HG03103 (cell line): ENCODE measurements around the gene COPRS.
"Not testable (repeated sequence)": the region's sequence is repeated elsewhere in the genome, so short reads cannot be mapped to it uniquely, and the experiment has no call there.

Experiments used
- ATAC-seq: cut with Tn5 transposase; IDR thresholded peaks from one replicate; pipeline ENCODE4 v1.9.1; 2021; ENCODE audit warnings: low read depth; ENCODE audit not compliant: unreplicated experiment

COPRS gene

DNA sequence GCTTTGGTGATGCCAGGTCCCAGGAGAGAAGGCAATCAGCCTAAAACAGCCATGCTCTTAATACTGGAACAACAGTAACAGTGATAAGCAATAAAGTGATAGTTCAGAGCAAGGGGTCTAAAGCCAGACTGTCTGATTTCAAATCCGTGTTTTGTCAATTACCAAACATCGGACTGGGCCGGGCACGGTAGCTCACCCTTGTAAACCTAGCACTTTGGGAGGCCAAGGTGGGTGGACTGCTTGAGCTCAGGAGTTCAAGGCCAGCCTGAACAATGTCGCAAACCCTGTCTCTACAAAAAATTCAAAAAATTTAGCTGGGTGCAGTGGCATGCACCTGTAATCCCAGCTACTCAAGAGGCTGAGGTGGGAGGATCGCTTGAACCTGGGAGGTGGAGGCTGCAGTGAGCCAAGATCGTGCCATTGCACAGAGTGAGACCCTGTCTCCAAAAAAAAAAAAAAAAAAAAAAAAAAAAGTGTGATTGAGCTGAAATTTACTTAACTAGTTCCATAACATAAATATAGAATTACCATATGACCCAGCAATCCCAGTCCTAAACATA is 5.1 kb downstream of the COPRS start:
- ATAC-seq = no peak

DNA sequence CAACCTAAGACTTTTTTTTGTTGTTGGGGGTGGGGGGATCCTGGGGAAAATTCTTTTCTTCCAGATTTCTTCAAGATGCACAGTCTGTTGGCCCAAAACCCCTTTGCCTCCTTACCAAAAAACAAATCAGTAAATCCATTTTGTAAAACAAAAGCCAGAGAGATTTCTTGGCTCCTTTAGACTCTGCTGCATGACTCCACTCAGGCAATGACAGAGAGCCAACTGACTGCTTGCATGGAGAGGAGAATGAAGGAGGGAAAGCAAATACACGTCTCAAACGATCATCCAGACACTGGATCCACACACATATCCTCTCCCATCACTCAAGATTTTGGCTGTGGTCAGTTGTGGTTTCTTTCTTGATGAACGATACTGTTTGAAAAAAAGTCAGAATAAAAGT is 13.8 kb downstream of the COPRS start:
- ATAC-seq = no peak

DNA sequence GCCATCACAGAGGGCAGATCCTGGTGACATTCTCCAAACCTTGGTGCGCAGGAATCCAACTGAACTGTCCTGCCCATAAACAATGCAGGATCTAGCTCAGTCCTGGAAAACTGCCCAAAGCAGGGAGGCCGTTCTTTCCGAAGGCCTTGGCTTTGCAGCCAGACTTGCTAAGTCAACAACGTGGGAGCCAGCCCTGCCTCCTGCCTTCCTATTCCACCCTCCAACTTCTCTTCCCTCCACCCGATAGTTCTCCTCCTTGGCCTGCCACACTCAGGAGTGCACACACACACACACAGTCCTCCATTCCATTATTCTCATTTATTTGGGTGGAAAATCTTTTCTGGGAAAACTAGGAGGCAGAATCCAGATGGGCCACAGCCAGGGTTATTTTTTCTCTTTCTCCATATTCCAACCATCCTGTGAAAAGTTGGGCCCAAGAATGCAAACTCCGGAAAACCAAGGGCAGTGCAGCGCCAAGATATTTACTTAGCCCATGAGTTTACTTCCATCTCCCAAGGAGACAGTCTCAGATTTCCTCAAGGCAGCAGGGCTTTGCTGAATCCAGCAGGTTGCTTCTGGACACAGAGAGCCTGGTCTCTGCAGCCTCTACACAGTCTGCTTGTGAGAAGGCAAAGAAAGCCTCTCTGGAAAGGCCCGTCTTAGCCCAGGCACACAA is 15.8 kb downstream of the COPRS start:
- no peak for ATAC-seq

DNA sequence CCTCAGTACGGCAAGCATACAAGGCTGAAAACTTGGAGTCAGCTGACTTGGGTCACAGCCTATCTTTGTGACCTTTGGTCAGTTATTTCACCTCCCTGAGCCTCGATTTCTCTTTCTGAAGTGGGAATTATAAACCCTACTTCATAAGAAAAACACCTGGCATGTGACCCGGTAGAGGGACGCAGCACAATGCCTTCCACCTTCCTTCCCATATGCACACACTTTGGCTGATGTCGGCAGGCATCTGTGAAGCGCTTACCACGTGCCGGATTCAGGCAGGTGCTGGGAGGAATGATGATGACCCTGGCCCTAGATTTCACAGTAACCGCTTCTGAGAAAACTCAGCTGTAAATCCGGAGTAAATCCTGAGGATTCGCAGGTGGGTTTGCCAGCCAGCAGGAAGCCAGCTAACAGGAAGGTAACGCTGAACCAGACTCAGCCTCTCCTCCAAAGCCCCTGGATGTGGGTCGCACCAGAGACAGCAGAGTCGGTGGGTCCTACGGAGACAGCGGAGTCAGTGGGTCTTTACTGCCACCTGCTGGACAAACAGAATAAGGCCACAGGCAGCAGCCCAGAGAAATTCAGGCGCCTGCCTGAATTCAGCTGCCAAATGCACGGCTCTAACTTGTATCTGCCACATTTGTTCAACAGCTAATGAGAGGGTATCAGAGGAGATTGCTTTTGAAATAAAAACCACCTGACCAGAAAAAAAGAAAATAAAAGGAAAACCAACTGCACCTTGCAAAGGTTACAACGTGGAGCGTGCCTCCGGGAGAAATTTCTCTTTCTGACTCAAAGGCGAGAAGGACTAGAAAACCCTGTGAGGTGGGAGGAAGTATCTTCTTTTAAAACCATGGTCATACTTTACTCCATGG is 16.6 kb downstream of the COPRS start:
- ATAC-seq = no peak

DNA sequence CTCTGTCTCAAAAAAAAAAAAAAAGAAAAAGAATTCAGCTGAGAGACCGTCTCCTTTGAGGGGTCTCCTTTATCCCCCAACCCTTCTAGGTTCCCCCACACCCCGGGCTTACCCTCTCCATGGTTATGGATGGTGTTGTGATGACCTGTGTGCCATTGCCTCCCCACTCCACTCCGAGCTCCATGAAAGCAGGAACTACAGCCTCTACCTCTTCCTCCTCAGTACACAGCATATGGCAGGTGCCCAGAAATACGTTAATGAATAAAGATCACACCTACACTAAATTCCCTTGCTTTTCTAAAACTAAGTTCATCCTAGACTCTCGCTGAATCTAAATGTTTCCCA is 17.2 kb downstream of the COPRS start:
- no peak for ATAC-seq

DNA sequence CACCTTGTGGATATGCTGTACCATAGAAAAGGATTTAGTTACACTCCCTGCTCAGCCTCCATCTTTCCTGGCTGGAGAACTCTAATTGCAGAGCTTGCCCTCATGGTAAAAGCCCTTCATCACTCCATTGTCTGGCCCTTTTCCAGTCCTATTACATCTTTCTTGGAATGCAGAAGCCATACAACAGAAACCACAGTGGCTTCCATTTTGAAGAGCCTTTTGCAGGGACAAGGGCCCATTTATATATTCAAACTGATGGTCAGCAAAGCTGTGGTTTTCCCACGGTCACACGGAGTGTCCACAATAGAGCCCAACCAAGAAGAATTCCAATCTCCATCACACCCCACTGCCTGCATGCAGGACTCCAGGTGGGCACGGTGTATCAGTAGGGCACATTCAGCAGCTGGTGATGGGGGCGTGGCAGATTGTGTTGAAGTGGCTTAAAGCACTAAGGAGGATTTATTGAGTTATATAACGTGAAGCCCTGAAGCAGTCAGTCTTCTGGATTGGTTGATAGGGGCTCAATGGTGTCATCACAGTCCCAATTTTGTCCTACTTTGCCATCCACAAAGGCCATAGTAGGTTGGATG is 20.3 kb downstream of the COPRS start:
- no peak for ATAC-seq

DNA sequence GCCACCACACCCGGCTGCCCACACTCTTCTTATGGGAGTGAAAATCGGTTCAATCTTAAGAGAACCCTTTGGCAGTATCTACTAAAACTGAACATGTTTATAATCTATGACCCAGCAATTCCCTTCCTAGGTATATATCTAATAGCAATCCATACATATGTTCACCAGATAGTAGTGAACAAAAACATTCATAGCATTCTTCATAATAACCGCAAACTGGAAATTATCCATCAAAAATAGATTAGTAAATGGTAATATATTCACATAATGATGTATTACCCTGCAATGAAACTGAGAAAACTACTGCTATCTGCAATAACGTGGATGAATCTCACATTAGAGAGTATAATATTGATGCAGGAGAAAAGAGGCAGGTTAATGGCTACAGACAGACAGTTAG is 23.1 kb downstream of the COPRS start:
- ATAC-seq = no peak

DNA sequence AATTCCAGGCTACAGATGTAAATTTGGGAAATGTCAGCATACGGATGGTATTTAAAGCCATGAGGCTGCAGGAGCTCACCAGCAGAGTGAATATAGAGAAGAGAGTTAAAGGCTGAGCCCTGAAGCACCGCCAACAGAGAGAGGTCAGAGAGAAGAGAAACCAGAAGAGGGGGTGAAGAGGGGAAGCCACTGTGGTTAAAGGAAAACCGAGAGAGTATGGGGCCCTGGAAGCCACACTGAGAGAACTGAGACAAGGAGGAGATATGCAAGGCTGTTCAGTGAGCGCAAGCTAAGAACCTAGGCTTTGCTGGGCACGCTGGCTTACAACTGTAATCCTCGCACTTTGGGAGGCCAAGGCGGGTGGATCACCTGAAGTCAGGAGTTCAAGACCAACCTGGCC is 24.6 kb downstream of the COPRS start:
- ATAC-seq = no peak

DNA sequence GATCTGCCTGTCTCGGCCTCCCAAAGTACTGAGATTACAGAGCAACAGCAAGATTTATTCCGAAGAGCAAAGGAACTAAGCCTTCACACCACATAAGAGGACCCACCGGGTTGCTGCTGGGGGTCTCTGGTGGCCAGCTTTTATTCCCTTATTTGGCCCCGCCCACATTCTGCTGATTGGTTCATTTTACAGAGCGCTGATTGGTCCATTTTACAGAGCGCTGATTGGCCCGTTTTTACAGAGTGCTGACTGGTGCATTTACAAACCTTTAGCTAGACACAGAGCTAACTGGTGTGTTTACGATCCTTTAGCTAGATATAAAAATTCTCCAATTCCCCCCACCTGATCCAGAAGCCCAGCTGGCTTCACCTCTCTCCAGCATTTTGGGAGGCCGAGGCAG is 26.3 kb downstream of the COPRS start:
- ATAC-seq = no peak

DNA sequence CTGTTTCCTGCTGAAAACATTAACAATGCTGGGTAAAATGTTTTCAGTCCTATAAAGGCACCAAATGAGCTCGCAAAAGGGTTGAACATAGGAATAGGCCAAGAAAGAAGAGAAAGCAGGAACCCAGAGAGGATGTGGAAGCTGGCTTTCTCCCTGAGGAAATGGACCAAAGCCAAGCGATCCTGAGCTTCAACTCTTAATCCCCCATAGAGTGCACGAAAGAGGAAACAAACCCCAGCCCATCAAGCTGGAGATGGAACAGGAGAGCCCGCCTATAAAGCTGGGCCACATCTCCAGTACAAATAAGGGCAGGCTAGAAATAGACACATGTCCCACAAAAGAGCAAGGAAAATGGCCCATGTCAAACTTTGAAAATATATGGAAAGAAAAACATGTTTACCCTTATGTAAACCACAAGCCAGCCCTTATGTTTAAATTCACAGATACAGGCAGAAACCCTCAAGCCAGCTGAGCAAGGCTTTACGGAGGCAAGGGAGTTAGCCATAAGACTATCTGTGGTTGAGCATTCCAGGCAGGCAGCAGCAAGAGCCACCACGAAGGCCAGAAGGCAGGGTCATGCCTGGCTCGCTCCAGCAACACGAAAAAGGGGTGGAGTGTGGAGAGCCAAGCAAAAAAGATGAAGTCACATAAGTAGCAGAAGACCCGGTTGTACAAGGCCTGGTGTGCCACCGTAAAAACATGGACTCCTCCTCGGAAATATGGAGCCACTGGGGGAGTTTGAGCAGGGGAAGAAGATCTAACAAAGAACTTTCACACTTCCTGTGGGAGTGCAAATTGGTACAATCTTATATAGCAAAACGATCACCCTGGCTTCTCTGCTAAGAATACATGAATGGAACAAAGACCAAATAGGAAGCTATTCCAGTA is 27.8 kb downstream of the COPRS start:
- no peak for ATAC-seq

DNA sequence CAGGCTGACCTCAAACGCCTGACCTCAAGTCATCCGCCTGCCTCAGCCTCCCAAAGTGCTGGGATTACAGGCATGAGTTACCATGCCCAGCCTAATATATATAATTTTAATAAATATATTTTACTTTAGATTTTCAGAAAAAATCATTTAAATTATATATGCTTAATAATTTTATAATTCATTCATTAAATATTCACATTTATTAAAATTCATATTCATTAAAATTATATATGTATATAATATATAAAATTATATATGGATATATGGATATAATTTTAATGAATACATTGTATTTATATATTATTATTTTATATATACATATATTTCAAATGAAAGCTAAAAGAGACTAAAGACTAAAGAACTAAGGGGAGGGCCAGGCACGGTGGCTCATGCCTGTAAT is 29.4 kb downstream of the COPRS start:
- no peak for ATAC-seq

DNA sequence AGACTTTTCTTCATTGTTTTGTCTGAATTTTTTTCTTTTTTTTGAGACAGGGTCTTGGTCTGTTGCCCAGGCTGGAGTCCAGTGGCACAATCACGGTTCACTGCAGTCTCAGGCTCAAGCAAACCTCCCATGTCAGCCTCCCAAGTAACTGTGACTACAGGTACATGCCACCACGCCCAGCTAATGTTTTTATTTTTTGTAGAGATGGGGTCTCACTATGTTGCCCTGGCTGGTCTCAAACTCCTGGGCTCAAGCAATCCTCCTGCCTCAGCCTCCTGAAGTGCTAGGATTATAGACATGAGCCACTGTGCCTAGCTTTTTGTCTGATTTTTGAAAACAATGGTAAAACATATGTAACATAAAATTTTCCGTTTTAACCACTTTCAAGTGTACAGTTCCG is 30.1 kb downstream of the COPRS start:
- not testable (repeated sequence) for ATAC-seq

DNA sequence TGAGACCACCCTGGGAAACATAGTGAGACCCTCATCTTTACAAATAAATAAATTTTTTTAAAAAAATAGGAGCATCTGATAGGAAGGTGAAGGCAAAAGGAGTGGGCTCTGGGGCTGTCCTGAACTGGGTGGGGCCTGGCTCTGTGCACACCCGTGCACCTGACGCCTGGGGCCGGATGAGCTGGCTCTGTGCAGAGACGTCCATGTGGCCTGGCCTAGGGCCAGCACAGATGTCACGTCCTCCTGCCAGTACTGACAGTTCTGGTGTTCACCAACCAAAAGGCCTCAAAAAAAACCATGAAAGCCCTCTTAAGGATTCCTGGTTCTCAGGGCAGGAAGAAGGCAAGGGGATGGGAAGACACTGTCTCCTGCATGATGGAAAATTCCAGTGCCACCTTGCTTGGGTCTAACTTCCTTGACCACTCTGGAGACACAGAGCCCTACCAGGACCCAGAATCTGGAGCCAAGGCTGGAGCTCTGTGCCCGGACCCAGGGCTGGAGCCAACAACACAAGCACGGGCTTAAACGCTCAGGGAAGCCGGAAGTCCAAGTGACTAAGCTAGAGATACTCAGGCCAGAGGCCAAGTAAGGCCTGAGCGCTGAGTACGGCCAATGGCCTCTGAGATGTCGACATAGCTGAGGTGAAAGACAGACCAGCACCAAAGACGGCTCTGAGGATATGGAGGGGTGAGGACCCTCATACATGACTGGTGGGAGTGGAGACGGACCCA is 32.9 kb downstream of the COPRS start:
- ATAC-seq = no peak

DNA sequence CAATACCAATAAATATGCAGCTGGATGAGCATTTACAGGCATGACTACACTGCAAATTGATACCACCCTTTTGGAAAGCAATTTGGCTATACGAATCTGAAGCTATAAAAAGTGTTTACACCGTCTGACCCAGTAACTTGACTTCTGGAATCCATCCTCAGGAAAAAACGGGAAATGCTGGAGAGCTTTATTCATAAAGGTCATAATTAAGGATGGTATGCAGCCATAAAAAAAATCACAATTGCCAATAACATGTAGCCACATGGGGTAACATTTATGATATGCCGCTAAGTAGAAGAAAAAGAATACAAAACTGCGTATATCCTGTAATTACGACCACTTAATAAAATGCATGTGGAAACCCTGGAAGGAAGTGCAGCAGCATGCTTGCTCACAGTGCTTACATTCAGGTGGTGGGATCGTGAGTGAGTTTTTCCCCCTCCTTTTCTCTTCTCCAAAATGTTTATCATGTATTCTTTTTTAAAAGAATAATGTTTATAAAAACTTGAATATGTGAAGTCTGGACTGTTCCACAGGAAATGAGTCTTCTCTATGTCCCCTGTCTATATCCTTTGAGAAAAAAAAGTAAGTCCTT is 34.2 kb downstream of the COPRS start:
- no peak for ATAC-seq

DNA sequence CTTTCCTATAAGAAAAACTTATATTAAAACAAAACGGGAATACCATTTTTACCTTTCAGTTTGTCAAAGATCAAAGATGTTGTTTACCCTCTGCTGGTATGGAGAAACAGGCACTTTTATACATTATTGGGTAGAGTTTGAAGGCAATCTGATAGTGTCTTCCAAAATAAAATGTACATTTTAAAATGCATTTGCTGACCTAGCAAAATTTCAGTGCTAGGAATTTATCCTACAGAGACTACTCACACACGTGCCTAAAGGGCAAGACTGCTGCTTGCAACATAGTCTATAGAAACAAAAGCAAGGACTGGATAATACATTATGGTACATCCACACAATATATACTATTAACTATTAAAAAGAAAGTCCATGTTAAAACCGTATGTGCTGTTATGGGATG is 36.0 kb downstream of the COPRS start:
- no peak for ATAC-seq

DNA sequence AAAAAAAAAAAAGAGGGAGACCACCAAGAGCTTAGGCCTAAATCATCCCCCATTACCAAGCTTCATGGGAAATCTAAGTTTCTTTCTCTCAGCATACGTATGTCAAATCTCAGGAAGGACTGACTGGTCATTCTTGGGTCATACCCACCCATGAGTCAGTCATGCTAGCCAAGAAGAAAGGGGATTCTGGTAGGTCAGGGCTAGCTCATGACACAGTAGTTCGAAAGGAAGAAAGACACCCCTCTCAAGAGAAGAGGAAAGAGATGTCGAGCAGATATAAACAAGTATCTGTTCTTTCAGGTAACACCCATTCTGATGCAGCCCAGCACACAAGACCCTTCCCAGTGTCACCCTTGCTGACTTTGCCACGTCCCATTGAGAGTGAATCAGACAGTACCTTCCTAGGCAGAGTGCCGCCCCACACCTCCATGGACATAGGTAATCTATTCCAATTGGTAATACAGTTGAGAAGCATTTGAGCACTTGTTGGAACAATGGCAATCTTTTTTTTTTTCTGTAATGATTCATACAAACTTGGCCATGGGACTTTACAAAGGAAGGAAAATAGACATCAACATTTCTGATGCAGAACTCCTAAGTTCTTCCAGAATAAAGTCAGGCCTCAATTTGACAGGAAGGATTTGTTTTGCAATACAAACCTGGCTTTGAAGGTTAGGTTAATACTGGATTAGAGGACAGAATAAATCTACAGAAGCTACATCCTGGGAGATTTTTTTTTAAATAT is 38.2 kb downstream of the COPRS start:
- ATAC-seq = no peak

DNA sequence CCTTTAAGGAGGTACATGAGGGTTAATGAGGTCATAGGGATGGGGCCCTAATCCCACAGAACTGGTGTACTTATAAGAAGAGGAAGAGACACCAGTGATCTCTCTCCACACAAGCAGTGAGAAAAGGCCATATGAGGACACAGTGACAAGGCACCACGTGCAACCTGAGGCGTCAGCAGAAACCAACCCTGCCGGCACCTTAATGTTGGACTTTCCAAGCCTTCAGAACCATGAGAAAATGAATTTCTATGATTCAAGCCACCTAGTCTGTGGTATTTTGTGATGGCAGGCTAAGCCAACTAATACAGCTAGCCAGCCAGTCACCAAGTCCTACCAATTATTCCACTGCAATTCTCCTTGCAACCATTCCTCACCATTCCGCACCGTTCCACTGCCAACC is 39.5 kb downstream of the COPRS start:
- ATAC-seq = no peak

DNA sequence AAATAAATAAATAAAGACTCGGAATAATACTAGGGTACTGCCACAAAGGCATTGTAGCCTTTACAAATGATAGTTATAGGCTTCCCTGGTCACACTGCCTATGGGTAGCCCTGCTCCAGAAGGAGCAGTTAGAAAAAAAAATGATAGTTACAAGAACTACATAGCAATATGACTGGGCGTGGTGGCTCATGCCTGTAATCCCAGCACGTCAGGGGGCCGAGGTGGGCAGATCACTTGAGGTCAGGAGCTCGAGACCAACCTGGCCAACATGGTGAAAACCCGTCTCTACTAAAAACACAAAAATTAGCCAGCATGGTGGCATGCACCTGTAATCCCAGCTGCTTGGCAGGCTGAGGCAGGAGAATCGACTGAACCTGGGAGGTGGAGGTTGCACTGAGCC is 40.2 kb downstream of the COPRS start:
- not testable (repeated sequence) for ATAC-seq

DNA sequence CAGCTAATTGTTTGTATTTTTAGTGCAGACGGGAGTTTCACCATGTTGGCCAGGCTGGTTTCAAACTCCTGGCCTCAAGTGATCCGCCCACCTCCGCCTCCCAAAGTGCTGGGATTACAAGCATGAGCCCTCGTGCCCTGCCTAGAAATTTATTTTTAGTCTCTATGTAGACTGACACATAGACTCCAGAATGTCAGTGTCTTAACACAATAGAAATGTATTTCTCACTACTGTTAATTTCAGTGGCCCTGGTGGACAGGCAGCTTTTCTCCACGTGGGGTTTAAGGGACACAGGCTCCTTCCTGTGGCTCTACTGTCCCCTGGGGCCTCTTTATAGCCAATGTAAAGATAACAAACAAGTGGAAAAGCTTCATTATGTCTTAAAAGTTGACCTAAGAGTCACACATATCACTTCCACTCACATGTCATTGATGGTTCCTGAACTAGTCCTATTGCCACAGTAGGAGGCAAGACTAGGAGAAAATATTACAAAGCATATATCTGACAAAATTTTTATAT is 43.8 kb downstream of the COPRS start:
- ATAC-seq = no peak
